Vagina (tissue), 2 donors: ENCODE data around the gene CDH4. TPM values are rescaled to one million over a fixed set of nuclear protein-coding genes. Genes with fewer than 3 reads are reported as not detected.
"Not testable (repeated sequence)": the region's sequence is repeated elsewhere in the genome, so short reads cannot be mapped to it uniquely, and the experiment has no call there.

Experiments
- DNase-seq, 2 donors: peaks; one replicate each; pipeline ENCODE4 v3.0.0-alpha.2; 2017; ENCODE audit errors: extremely low spot score in 2 of 2
- H3K27ac ChIP-seq: fragments of 200-600 bp; sonication (generic); one replicate; pipeline ENCODE4 v1.5.1; 2019
- H3K27me3 ChIP-seq: fragments of 200-600 bp; sonication (generic); one replicate; pipeline ENCODE4 v1.5.1; 2019
- H3K36me3 ChIP-seq, 2 donors: fragments of 200-600 bp; sonication (generic); one replicate each; pipeline ENCODE4 v1.5.1; 2017 to 2019
- H3K4me1 ChIP-seq: fragments of 200-600 bp; sonication (generic); one replicate; pipeline ENCODE4 v1.5.1; 2019
- H3K4me3 ChIP-seq, 2 donors: fragments of 200-600 bp; sonication (generic); 1 replicate in 1 of 2; 2 replicates in 1 of 2; pipeline ENCODE4 v1.5.1; 2016 to 2019
- H3K9me3 ChIP-seq: fragments of 200-600 bp; sonication (generic); one replicate; pipeline ENCODE4 v1.5.1; 2019
- POLR2A ChIP-seq, 2 donors: fragments of 450-650 bp; IDR thresholded peaks; one replicate each; pipeline ENCODE4 v1.6.1; 2017; ENCODE audit warnings: antibody characterized with exemption in 2 of 2, mild to moderate bottlenecking in 2 of 2, moderate library complexity in 2 of 2
- POLR2AphosphoS5 ChIP-seq, 2 donors: sonication (generic); formaldehyde crosslinking; IDR thresholded peaks; one replicate each; pipeline ENCODE4 v1.9.0; 2017; ENCODE audit warnings: antibody characterized with exemption in 2 of 2, mild to moderate bottlenecking in 2 of 2, low read depth in 1 of 2; ENCODE audit not compliant: insufficient read depth in 1 of 2
- intact Hi-C: fragments of 100-400 bp; cut with DNase I; formaldehyde crosslinking; loops from one replicate; pipeline ENCODE4 v1.15.1; 2023
- total RNA-seq: library from RNA; depleted of rRNA; stranded (reverse); fragments of >200 nt; gene quantifications from one replicate; pipeline ENCODE4 v1.2.3, GENCODE V29; 2016
- TF ChIP-seq, protein P1 (sequence below), 3 experiments: fragments of 450-650 bp in 2 of 3; fragments of 200-600 bp in 1 of 3; sonication (generic) in 1 of 3; IDR thresholded peaks; one replicate each; pipeline ENCODE4 v1.5.1; 2017 to 2019; ENCODE audit warnings: antibody characterized with exemption in 3 of 3, mild to moderate bottlenecking in 2 of 3, moderate library complexity in 2 of 3

The CDH4 gene
- total RNA-seq, 1 donor from 2014 or later = 0.25 TPM

- intact Hi-C loops = no loop called here
- no peak overlapping the region for H3K27ac ChIP-seq
- no peak overlapping the region for H3K4me3 ChIP-seq
- no peaks in the 10 kb centered on the region for H3K27me3 ChIP-seq
- H3K4me1 ChIP-seq = no peaks in the 10 kb centered on the region
- no peak for DNase-seq
- H3K9me3 ChIP-seq = no peaks in the 10 kb centered on the region
- H3K36me3 ChIP-seq = peaks cover 0 to 4% of the 10 kb centered on the region in 2 donors
- TF ChIP-seq POLR2AphosphoS5 (IDR thresholded peaks at IDR 0.05; ENCODE audit: insufficient read depth in 1 of 2, low read depth in 1 of 2) (no peak), POLR2A (IDR thresholded peaks at IDR 0.05) (no peak)
- TF ChIP-seq, protein P1, sequence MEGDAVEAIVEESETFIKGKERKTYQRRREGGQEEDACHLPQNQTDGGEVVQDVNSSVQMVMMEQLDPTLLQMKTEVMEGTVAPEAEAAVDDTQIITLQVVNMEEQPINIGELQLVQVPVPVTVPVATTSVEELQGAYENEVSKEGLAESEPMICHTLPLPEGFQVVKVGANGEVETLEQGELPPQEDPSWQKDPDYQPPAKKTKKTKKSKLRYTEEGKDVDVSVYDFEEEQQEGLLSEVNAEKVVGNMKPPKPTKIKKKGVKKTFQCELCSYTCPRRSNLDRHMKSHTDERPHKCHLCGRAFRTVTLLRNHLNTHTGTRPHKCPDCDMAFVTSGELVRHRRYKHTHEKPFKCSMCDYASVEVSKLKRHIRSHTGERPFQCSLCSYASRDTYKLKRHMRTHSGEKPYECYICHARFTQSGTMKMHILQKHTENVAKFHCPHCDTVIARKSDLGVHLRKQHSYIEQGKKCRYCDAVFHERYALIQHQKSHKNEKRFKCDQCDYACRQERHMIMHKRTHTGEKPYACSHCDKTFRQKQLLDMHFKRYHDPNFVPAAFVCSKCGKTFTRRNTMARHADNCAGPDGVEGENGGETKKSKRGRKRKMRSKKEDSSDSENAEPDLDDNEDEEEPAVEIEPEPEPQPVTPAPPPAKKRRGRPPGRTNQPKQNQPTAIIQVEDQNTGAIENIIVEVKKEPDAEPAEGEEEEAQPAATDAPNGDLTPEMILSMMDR (IDR thresholded peaks at IDR 0.05) = no peak
Observed at GRCh38 chr20:61983965-61984364, 731.9 kb downstream of the CDH4 start.

- H3K36me3 ChIP-seq, H3K9me3 ChIP-seq, DNase-seq, H3K4me1 ChIP-seq, H3K27me3 ChIP-seq, H3K4me3 ChIP-seq, H3K27ac ChIP-seq, intact Hi-C loops: not testable (repeated sequence)
Observed at GRCh38 chr20:61984431-61984830, 732.4 kb downstream of the CDH4 start.

DNA sequence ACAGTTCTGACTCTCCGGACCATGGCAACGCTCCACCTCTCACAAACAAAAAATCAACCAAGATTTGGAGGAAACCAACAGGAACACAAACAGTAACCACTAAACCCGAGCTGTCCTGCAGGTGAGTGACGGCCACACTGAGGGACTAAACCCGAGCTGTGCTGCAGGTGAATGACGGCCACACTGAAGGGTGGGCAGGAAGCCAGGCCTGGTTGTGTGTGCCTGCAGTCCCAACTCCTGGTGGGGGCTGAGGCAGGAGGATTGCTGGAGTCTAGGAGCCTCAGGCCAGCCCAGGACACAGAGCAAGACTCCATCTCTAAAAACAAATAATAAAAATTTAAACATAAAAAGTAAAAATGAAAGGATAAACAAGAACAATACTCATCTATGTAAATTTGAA is 733.0 kb downstream of the CDH4 start:
- DNase-seq = no peak
- Histone ChIP-seq H3K27ac (no peak overlapping the region), H3K27me3 (no peaks in the 10 kb centered on the region), H3K4me3 (no peak overlapping the region), H3K36me3 (peaks cover 0 to 4% of the 10 kb centered on the region in 2 donors), H3K4me1 (no peaks in the 10 kb centered on the region), H3K9me3 (no peaks in the 10 kb centered on the region)
- TF ChIP-seq POLR2A (IDR thresholded peaks at IDR 0.05) (no peak), POLR2AphosphoS5 (IDR thresholded peaks at IDR 0.05; ENCODE audit: insufficient read depth in 1 of 2, low read depth in 1 of 2) (no peak)
- TF ChIP-seq, protein P1 (IDR thresholded peaks at IDR 0.05) = no peak
- intact Hi-C loops = no loop called here

- no peak for DNase-seq
- Histone ChIP-seq H3K36me3 (peaks cover 0 to 21% of the 10 kb centered on the region in 2 donors), H3K27me3 (no peaks in the 10 kb centered on the region), H3K4me1 (no peaks in the 10 kb centered on the region), H3K4me3 (no peak overlapping the region), H3K9me3 (peaks cover 3% of the 10 kb centered on the region), H3K27ac (no peak overlapping the region)
- TF ChIP-seq POLR2AphosphoS5 (IDR thresholded peaks at IDR 0.05; ENCODE audit: insufficient read depth in 1 of 2, low read depth in 1 of 2) (no peak), POLR2A (IDR thresholded peaks at IDR 0.05) (no peak)
- TF ChIP-seq, protein P1 (IDR thresholded peaks at IDR 0.05) = no peak
- intact Hi-C loops = no loop called here
Observed at GRCh38 chr20:61986762-61987321, 734.8 kb downstream of the CDH4 start.

DNA sequence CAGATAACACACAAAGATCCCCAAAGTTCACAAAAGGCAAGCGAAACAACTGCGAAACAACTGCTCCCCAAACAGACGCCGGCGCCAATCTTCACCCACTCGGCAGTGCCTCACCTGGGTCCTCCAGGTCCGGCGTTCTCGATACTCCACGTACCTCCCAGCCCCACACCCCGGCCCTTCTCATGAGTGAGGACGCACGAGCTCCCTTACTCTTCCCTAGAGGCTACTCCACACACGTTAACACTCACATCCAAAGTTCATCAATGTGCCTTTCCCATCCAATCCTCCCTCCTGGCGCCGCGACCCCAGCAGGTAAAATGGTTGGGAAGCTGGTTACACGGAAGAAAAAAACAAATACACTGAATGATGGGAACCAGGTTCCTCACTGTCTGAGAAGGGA is 736.6 kb downstream of the CDH4 start:
- Histone ChIP-seq H3K9me3 (peaks cover 3% of the 10 kb centered on the region), H3K27ac (no peak overlapping the region), H3K36me3 (peaks cover 0 to 40% of the 10 kb centered on the region in 2 donors), H3K27me3 (no peaks in the 10 kb centered on the region), H3K4me3 (no peak overlapping the region), H3K4me1 (no peaks in the 10 kb centered on the region)
- DNase-seq = no peak
- intact Hi-C loops = no loop called here
- TF ChIP-seq POLR2A (IDR thresholded peaks at IDR 0.05) (no peak), POLR2AphosphoS5 (IDR thresholded peaks at IDR 0.05; ENCODE audit: insufficient read depth in 1 of 2, low read depth in 1 of 2) (no peak)
- TF ChIP-seq, protein P1 (IDR thresholded peaks at IDR 0.05) = no peak
